Measurements from ENCODE around the gene BAHD1. TPM values are rescaled to one million over a fixed set of nuclear protein-coding genes. Genes with fewer than 3 reads are reported as not detected.

BAHD1 gene
- total RNA-seq, 1 experiment from 2014 or later: 49.1 TPM

GRCh38 chr15:40461958-40462357 lies 21.2 kb downstream of the BAHD1 start:
- DNase-seq (ENCODE audit: low spot score): no peak
- Mint-ChIP-seq H3K36me3 (peaks cover 31% of the 10 kb centered on the region), H3K27me3 (ENCODE audit: low read depth) (no peaks in the 10 kb centered on the region), H3K4me3 (no peak overlapping the region), H3K4me1 (no peaks in the 10 kb centered on the region), H3K27ac (no peak overlapping the region), H3K9me3 (no peaks in the 10 kb centered on the region)
- no peak for ATAC-seq
- TF ChIP-seq OVOL2 (CRISPR knock-in tag; IDR thresholded peaks at IDR 0.05; ENCODE audit: borderline replicate concordance) (no peak), GTF2I (CRISPR knock-in tag; conservative IDR thresholded peaks at IDR 0.05) (no peak), CBFB (CRISPR knock-in tag; IDR thresholded peaks at IDR 0.05; ENCODE audit: low read depth) (no peak), JAZF1 (CRISPR knock-in tag; IDR thresholded peaks at IDR 0.05) (no peak), ZBTB43 (CRISPR knock-in tag; IDR thresholded peaks at IDR 0.05) (no peak), PRDM15 (CRISPR knock-in tag; IDR thresholded peaks at IDR 0.05) (no peak), AFF4 (CRISPR knock-in tag; IDR thresholded peaks at IDR 0.05; ENCODE audit: borderline replicate concordance) (no peak), ELF4 (CRISPR knock-in tag; IDR thresholded peaks at IDR 0.05; ENCODE audit: low read depth) (no peak)
- ChIA-PET POLR2A (interaction anchor here (0.9 kb wide), 1 partner anchor 9 kb away, joined by 3 read pairs; no protein-coding TSS in a partner anchor), CTCF (no interaction called here)

GRCh38 chr15:40463279-40463678 lies 22.5 kb downstream of the BAHD1 start:
- Mint-ChIP-seq H3K4me3 (no peak overlapping the region), H3K27ac (no peak overlapping the region), H3K4me1 (no peaks in the 10 kb centered on the region), H3K27me3 (ENCODE audit: low read depth) (no peaks in the 10 kb centered on the region), H3K36me3 (peaks cover 39% of the 10 kb centered on the region), H3K9me3 (no peaks in the 10 kb centered on the region)
- ChIA-PET CTCF (no interaction called here), POLR2A (no interaction called here)
- TF ChIP-seq KAT7 (CRISPR knock-in tag; IDR thresholded peaks at IDR 0.05; ENCODE audit: borderline replicate concordance): no peak
- ATAC-seq (no peak), DNase-seq (ENCODE audit: low spot score) (no peak)

GRCh38 chr15:40463886-40464545 lies 23.3 kb downstream of the BAHD1 start:
- H3K27me3 Mint-ChIP-seq (ENCODE audit: low read depth): no peaks in the 10 kb centered on the region
- ATAC-seq (no peak), DNase-seq (ENCODE audit: low spot score) (no peak)
- H3K36me3 Mint-ChIP-seq: peaks cover 39% of the 10 kb centered on the region
- POLR2A ChIA-PET: no interaction called here
- TF ChIP-seq NR1H2 (CRISPR knock-in tag; IDR thresholded peaks at IDR 0.05): 0 out of 2 replicates have a peak, but pooled peaks have one; percentile 20
- TF ChIP-seq ZBTB43 (CRISPR knock-in tag; IDR thresholded peaks at IDR 0.05): no peak
- H3K4me1 Mint-ChIP-seq: no peaks in the 10 kb centered on the region
- no peak overlapping the region for H3K27ac Mint-ChIP-seq
- H3K4me3 Mint-ChIP-seq: no peak overlapping the region
- no peaks in the 10 kb centered on the region for H3K9me3 Mint-ChIP-seq
- CTCF ChIA-PET: no interaction called here

Measured in WTC11 (cell line).